Tibial artery (tissue), 4 donors: ENCODE results near the gene GPS2.

Source experiments
- DNase-seq, 2 donors: peaks; one replicate each; pipeline ENCODE4 v3.0.0-alpha.2; 2019
- H3K27ac ChIP-seq, 2 donors: fragments of 200-600 bp; sonication (generic) in 1 of 2; 1 replicate in 1 of 2; 2 replicates in 1 of 2; pipeline ENCODE4 v1.5.1; 2018 to 2019; ENCODE audit warnings: mild to moderate bottlenecking in 1 of 2
- H3K27me3 ChIP-seq, 2 donors: fragments of 200-600 bp; sonication (generic) in 1 of 2; one replicate each; pipeline versions ENCODE4 v1.5.1 to v1.6.0; 2016 to 2019
- H3K36me3 ChIP-seq, 3 donors: fragments of 200-600 bp; sonication (generic) in 2 of 3; one replicate each; pipeline ENCODE4 v1.5.1; 2016 to 2019; ENCODE audit warnings: mild to moderate bottlenecking in 2 of 3
- H3K4me1 ChIP-seq, 4 donors: fragments of 200-600 bp; sonication (generic) in 2 of 4; 1 replicate in 3 of 4; 2 replicates in 1 of 4; pipeline ENCODE4 v1.5.1; 2016 to 2019
- H3K4me3 ChIP-seq, 2 donors: fragments of 200-600 bp; sonication (generic) in 1 of 2; 1 replicate in 1 of 2; 2 replicates in 1 of 2; pipeline ENCODE4 v1.5.1; 2018 to 2019; ENCODE audit warnings: mild to moderate bottlenecking in 2 of 2
- H3K9me3 ChIP-seq, 3 donors: fragments of 200-600 bp; sonication (generic) in 1 of 3; one replicate each; pipeline ENCODE4 v1.5.1; 2016 to 2019
- intact Hi-C: fragments of 100-400 bp; cut with DNase I; formaldehyde crosslinking; loops from one replicate; pipeline ENCODE4 v1.15.0; 2023; ENCODE audit warnings: low total_unique reads
- TF ChIP-seq, protein P1 (sequence below), 2 experiments: fragments of 200-600 bp in 1 of 2; fragments of 450-650 bp in 1 of 2; IDR thresholded peaks; one replicate each; pipeline ENCODE4 v1.5.1; 2017 to 2019; ENCODE audit warnings: antibody characterized with exemption in 2 of 2, mild to moderate bottlenecking in 1 of 2, moderate library complexity in 1 of 2

GPS2 gene

DNA sequence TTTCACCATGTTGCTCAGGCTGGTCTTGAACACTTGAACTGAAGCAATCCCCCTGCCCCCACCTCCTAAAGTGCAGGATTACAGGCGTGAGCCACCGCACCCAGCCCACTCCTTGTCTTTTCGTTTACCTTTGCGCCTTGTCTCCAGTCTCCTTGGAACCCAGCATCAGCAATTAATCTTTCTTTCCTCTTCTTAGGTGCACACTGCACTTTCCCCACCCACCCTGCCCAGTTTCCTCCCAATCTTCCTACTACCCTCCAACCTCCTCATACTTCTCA is 51.4 kb downstream of the GPS2 start:
- H3K27me3 ChIP-seq: peaks cover 6 to 74% of the 10 kb centered on the region in 2 donors

DNA sequence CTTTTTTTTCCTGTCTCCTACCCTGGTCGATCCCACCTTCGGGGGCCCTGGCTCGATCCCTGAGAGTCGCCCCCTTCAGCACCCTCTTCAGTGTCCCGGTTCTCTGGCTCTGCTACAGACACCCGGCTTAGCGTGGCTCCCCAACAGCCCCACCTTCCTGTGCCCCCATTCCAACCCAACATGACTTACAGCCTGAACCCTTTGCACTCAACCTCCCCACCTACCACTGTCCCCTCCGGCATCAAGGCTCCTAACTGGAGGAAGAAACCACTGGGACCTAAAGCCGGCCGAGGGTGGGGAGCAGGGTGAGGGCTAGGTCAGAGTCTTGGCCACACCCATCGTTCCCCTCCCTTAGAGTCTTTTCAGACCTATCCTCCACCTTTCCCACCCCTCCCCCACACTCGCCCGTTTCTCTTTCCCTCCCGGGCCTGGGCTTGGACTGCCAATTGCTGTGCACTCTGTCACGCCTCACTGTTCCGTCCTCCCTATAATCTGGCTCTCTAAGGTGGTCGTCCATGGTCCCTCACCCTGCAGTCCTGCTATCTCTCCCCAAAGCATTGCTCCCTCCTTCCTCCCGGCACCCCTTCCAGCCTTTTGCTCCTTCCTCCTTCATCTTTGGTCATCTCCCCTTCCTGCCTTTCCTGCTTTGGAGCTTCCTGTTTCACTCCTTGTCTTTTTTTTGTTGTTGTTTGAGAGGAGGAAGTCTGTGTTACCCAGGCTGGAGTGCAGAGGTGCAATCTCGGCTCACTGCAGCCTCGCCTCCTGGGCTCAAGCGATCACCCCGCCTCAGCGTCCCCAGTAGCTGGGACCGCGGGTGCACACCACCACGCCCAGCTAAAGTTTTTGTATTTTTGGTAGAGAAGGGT is 52.0 kb downstream of the GPS2 start:
- intact Hi-C loops: loop anchor here (5.0 kb wide), 1 partner anchor 39 kb away; no protein-coding TSS in a partner anchor
- no peak for DNase-seq
- Histone ChIP-seq H3K4me1 (peaks cover 0 to 38% (median 21%) of the 10 kb centered on the region in 4 donors), H3K36me3 (peaks cover 6 to 21% (median 17%) of the 10 kb centered on the region in 3 donors), H3K9me3 (no peaks in the 10 kb centered on the region), H3K27me3 (peaks cover 6 to 69% of the 10 kb centered on the region in 2 donors), H3K27ac (no peak overlapping the region), H3K4me3 (no peak overlapping the region)
- TF ChIP-seq, protein P1, sequence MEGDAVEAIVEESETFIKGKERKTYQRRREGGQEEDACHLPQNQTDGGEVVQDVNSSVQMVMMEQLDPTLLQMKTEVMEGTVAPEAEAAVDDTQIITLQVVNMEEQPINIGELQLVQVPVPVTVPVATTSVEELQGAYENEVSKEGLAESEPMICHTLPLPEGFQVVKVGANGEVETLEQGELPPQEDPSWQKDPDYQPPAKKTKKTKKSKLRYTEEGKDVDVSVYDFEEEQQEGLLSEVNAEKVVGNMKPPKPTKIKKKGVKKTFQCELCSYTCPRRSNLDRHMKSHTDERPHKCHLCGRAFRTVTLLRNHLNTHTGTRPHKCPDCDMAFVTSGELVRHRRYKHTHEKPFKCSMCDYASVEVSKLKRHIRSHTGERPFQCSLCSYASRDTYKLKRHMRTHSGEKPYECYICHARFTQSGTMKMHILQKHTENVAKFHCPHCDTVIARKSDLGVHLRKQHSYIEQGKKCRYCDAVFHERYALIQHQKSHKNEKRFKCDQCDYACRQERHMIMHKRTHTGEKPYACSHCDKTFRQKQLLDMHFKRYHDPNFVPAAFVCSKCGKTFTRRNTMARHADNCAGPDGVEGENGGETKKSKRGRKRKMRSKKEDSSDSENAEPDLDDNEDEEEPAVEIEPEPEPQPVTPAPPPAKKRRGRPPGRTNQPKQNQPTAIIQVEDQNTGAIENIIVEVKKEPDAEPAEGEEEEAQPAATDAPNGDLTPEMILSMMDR (IDR thresholded peaks at IDR 0.05): no peak

More for the DNA sequence above, 51.4 kb downstream of the GPS2 start:
- H3K4me1 ChIP-seq: peaks cover 0 to 38% (median 21%) of the 10 kb centered on the region in 4 donors
- intact Hi-C loops: loop anchor here (5.0 kb wide), 1 partner anchor 39 kb away; no protein-coding TSS in a partner anchor
- TF ChIP-seq, protein P1 (IDR thresholded peaks at IDR 0.05): no peak
- no peaks in the 10 kb centered on the region for H3K9me3 ChIP-seq
- no peak overlapping the region for H3K4me3 ChIP-seq
- H3K27ac ChIP-seq: no peak overlapping the region
- no peak for DNase-seq
- H3K36me3 ChIP-seq: peaks cover 2 to 16% (median 11%) of the 10 kb centered on the region in 3 donors
